SK-N-MC (cell line): ENCODE measurements around the gene MEX3C.

Experiments used
- EZH2 ChIP-seq: fragments of 200-600 bp; sonication (generic); IDR thresholded peaks from one replicate; pipeline ENCODE4 v1.6.1; 2017; ENCODE audit warnings: antibody characterized with exemption
- FOXP2 ChIP-seq: optimal IDR thresholded peaks from 2 replicates; pipeline ENCODE3; 2011; ENCODE audit warnings: mild to moderate bottlenecking, moderate library complexity; ENCODE audit not compliant: insufficient read depth; ENCODE audit errors: extremely low read length, control extremely low read depth
- POLR2AphosphoS5 ChIP-seq: IDR thresholded peaks from 2 replicates; pipeline ENCODE4 v1.6.1; 2012; ENCODE audit warnings: mild to moderate bottlenecking, low read depth, low read length, borderline replicate concordance

DNA sequence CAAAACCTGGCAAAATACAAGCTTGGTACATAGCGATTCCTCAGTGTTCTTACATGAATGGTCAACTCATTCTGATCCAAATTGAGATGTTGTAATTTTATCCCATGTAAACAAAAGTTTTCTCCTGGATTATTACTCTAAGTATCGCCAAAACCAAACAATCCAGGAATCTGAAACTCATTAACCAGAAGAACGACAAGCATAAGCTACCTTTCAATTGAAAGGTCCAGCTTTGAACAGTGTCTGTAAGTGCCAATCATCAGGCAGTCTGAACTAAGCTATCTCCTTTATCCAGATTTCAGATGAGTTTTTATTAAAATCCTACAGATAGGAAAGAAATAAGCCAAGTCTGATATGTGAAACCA is 2.4 kb downstream of the MEX3C start:
- no peak for TF ChIP-seq POLR2AphosphoS5
- TF ChIP-seq EZH2 = no peak
- no peak for TF ChIP-seq FOXP2
